Suprapubic skin (tissue), 4 donors: ENCODE data around the gene SF3B5. TPM values are rescaled to one million over a fixed set of nuclear protein-coding genes. Genes with fewer than 3 reads are reported as not detected.
"Not testable (repeated sequence)": the region's sequence is repeated elsewhere in the genome, so short reads cannot be mapped to it uniquely, and the experiment has no call there.

Experiments used
- DNase-seq, 2 donors: peaks; one replicate each; pipeline ENCODE4 v3.0.0-alpha.2; 2019; ENCODE audit warnings: low spot score in 2 of 2
- H3K27ac ChIP-seq: fragments of 200-600 bp; sonication (generic); one replicate; pipeline ENCODE4 v1.5.1; 2019
- H3K27me3 ChIP-seq: fragments of 200-600 bp; sonication (generic); one replicate; pipeline ENCODE4 v1.5.1; 2019
- H3K36me3 ChIP-seq: fragments of 200-600 bp; sonication (generic); one replicate; pipeline ENCODE4 v1.5.1; 2019
- H3K4me1 ChIP-seq: fragments of 200-600 bp; sonication (generic); one replicate; pipeline ENCODE4 v1.5.1; 2019
- H3K4me3 ChIP-seq: fragments of 200-600 bp; sonication (generic); one replicate; pipeline ENCODE4 v1.5.1; 2019; ENCODE audit warnings: mild to moderate bottlenecking
- H3K9me3 ChIP-seq: fragments of 200-600 bp; sonication (generic); one replicate; pipeline ENCODE4 v1.5.1; 2019
- EP300 ChIP-seq: sonication (generic); formaldehyde crosslinking; IDR thresholded peaks from one replicate; pipeline ENCODE4 v1.6.1; 2017; ENCODE audit warnings: antibody characterized with exemption
- WGBS: methylation state at CpG from one replicate; pipeline ENCODE4 v1.1.5; 2018; 5-methylcytosine and 5-hydroxymethylcytosine counted together
- total RNA-seq, 4 donors: library from RNA; depleted of rRNA; stranded (reverse); fragments of >200 nt; gene quantifications; one replicate each; pipeline ENCODE4 v1.1.0, GENCODE V29; 2016

The SF3B5 gene
- total RNA-seq, 4 donors from 2014 or later: 111 to 218 (median 173) TPM

DNA sequence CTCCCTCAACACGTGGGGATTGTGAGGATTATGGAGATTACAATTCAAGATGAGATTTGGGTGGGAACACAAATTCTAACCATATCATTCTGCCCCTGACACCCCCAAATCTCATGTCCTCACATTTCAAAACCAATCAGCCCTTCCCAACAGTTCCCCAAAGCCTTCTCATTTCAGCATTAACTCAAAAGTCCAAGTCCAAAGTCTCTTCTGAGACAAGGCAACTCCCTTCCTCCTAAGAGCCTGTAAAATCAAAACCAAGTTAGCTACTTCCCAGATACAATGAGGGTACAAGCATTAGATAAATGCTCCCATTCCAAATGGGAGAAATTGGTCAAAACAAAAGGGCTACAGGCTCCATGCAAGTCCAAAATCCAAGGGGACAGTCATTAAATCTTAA, 47.7 kb downstream of the SF3B5 start:
- Histone ChIP-seq H3K27me3 (no peaks in the 10 kb centered on the region), H3K36me3 (no peaks in the 10 kb centered on the region), H3K4me3 (no peak overlapping the region), H3K27ac (no peak overlapping the region), H3K9me3 (no peaks in the 10 kb centered on the region), H3K4me1 (no peaks in the 10 kb centered on the region)
- TF ChIP-seq EP300: no peak
- 67% methylated on average over 1 of the region's 1 CpG for WGBS
- no peak for DNase-seq

DNA sequence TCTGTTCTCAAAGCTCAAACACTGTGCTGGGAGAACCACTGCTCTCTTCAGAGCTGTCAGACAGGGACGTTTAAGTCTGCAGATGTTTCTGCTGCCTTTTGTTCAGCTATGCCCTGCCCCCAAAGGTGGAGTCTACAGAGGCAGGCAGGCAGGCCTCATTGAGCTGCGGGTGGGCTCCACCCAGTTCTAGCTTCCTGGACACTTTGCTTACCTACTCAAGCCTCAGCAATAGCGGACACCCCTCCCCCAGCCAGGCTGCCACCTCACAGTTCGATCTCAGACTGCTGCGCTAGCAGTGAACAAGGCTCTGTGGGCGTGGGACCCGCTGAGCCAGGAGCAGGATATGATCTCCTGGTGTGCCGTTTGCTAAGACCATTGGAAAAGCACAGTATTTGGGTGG, 48.7 kb downstream of the SF3B5 start:
- H3K27ac ChIP-seq, H3K9me3 ChIP-seq, H3K36me3 ChIP-seq, DNase-seq, H3K4me1 ChIP-seq, H3K4me3 ChIP-seq, H3K27me3 ChIP-seq: not testable (repeated sequence)
- WGBS: 67% methylated on average over 1 of the region's 8 CpGs

DNA sequence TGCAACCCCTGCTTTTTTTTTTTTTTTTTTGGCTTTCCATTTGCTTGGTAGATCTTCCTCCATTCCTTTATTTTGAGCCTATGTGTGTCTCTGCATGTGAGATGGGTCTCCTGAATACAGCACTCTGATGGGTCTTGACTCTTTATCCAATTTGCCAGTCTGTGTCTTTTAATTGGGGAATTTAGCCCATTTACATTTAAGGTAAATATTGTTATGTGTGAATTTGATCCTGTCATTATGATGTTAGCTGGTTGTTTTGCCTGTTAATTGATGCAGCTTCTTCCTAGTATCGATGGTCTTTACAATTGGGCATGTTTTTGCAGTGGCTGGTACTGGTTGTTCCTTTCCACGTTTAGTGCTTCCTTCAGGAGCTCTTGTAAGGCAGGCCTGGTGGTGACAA, 50.4 kb downstream of the SF3B5 start:
- 91% methylated on average over 2 of the region's 2 CpGs for WGBS

More for the DNA sequence above, 50.4 kb downstream of the SF3B5 start:
- not testable (repeated sequence) for DNase-seq, H3K27ac ChIP-seq, H3K4me1 ChIP-seq, H3K36me3 ChIP-seq, H3K9me3 ChIP-seq, H3K27me3 ChIP-seq, H3K4me3 ChIP-seq

Other genes with a start within 250 kb of the SF3B5 start
- gene ZC2HC1B, start 231.1 kb downstream of the SF3B5 start, total RNA-seq: not detected
- 10 to 100 TPM; 43.7 to 57.0 (median 51.2) TPM for gene PLAGL1, start 87.3 kb downstream of the SF3B5 start, total RNA-seq
- 10 to 100 TPM; 12.4 to 28.2 (median 17.3) TPM for gene STX11, start 54.9 kb upstream of the SF3B5 start, total RNA-seq
- 100 to 1,000 TPM in 2 of 4 donors, 10 to 100 TPM in 2; 76.1 to 147 (median 93.1) TPM for gene UTRN, start 189.8 kb upstream of the SF3B5 start, total RNA-seq